Activated gamma-delta T cell treated with anti-CD3 and anti-CD28 coated beads, Interleukin-2, amount 50 U/mL, for 16 hours (primary cell): ENCODE data around the gene NXPH4.

ENCODE experiments used
- DNase-seq: peaks from one replicate; pipeline ENCODE4 v3.0.0-alpha.2; 2020; ENCODE audit warnings: low read depth

NXPH4 gene

GRCh38 chr12:57232156-57232756 is 15.7 kb downstream of the NXPH4 start:
- DNase-seq: no peak

- no peak for DNase-seq
Observed at GRCh38 chr12:57233357-57234232, 17.0 kb downstream of the NXPH4 start.

- DNase-seq: no peak
Observed at GRCh38 chr12:57234233-57234570, 17.6 kb downstream of the NXPH4 start.

GRCh38 chr12:57234571-57235016 is 18.0 kb downstream of the NXPH4 start:
- DNase-seq: no peak

- DNase-seq: no peak
Observed at GRCh38 chr12:57235017-57235727, 18.6 kb downstream of the NXPH4 start.

GRCh38 chr12:57235728-57236131 is 19.1 kb downstream of the NXPH4 start:
- DNase-seq: no peak

GRCh38 chr12:57236201-57236924 is 19.8 kb downstream of the NXPH4 start:
- no peak for DNase-seq

- no peak for DNase-seq
Observed at GRCh38 chr12:57236925-57237595, 20.5 kb downstream of the NXPH4 start.

GRCh38 chr12:57237596-57237931 is 21.0 kb downstream of the NXPH4 start:
- DNase-seq: no peak

GRCh38 chr12:57237932-57238853 is 21.6 kb downstream of the NXPH4 start:
- DNase-seq: no peak

- peak; percentile 80 for DNase-seq
Observed at GRCh38 chr12:57238854-57239554, 22.4 kb downstream of the NXPH4 start.

GRCh38 chr12:57239587-57240065 is 23.0 kb downstream of the NXPH4 start:
- no peak for DNase-seq

GRCh38 chr12:57240066-57240921 is 23.7 kb downstream of the NXPH4 start:
- no peak for DNase-seq

- DNase-seq: no peak
Observed at GRCh38 chr12:57240926-57241401, 24.4 kb downstream of the NXPH4 start.

- no peak for DNase-seq
Observed at GRCh38 chr12:57241402-57242310, 25.1 kb downstream of the NXPH4 start.

- DNase-seq: no peak
Observed at GRCh38 chr12:57242329-57242690, 25.7 kb downstream of the NXPH4 start.

GRCh38 chr12:57242691-57243454 is 26.3 kb downstream of the NXPH4 start:
- DNase-seq: peak; percentile 59
